22Rv1 (cell line): ENCODE results near the gene CYP26C1.
A peak's percentile ranks its signal among the peaks of the same experiment; 100 is the strongest.

ENCODE experiments used
- H3K27ac ChIP-seq: fragments of 450-650 bp; 2 replicates; pipeline ENCODE4 v1.5.1; 2017
- CTCF ChIP-seq: fragments of 450-650 bp; IDR thresholded peaks from 2 replicates; pipeline ENCODE4 v1.5.1; 2017; ENCODE audit warnings: mild to moderate bottlenecking
- ZFX ChIP-seq: fragments of 450-650 bp; IDR thresholded peaks from 2 replicates; pipeline ENCODE4 v1.6.1; 2017; ENCODE audit warnings: antibody characterized with exemption, borderline replicate concordance

Gene CYP26C1

GRCh38 chr10:93074147-93074596 lies 13.6 kb downstream of the CYP26C1 start:
- TF ChIP-seq CTCF (no peak; the same call in 1 of the 2 replicates), ZFX (no peak)
- H3K27ac ChIP-seq, result no peak overlapping the region

DNA sequence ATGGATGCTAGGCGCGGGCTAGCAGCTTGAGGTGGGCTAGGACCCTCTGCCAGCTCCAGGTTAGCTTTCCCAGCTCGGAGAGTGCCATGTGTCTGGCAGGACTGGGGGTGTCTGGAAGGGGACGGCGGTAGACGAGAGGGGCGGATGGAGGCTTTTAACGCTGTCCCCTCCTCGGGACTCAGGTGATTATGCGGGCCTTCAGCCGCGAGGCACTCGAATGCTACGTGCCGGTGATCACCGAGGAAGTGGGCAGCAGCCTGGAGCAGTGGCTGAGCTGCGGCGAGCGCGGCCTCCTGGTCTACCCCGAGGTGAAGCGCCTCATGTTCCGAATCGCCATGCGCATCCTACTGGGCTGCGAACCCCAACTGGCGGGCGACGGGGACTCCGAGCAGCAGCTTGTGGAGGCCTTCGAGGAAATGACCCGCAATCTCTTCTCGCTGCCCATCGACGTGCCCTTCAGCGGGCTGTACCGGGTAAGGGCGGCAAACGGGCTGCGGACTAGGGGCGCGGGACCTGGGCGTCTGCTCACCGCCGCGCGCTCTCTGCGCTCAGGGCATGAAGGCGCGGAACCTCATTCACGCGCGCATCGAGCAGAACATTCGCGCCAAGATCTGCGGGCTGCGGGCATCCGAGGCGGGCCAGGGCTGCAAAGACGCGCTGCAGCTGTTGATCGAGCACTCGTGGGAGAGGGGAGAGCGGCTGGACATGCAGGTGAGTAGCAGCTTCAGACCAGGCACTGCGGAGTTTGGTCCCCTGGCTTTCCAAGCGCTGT lies 14.2 kb downstream of the CYP26C1 start:
- H3K27ac ChIP-seq, result no peak overlapping the region
- TF ChIP-seq CTCF, result no peak
- TF ChIP-seq ZFX, result no peak

- H3K27ac ChIP-seq, result no peak overlapping the region
- TF ChIP-seq ZFX, result no peak
- TF ChIP-seq CTCF, result no peak
Observed at GRCh38 chr10:93075369-93076221, 15.0 kb downstream of the CYP26C1 start.

DNA sequence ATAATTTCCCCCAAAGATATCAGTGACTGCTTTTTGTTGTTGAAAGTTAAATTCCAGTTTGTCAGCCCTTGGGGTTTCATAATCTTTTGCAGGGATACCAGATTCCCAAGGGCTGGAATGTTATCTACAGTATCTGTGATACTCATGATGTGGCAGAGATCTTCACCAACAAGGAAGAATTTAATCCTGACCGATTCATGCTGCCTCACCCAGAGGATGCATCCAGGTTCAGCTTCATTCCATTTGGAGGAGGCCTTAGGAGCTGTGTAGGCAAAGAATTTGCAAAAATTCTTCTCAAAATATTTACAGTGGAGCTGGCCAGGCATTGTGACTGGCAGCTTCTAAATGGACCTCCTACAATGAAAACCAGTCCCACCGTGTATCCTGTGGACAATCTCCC lies 16.3 kb downstream of the CYP26C1 start:
- no peak overlapping the region for H3K27ac ChIP-seq
- TF ChIP-seq CTCF (no peak), ZFX (no peak)

DNA sequence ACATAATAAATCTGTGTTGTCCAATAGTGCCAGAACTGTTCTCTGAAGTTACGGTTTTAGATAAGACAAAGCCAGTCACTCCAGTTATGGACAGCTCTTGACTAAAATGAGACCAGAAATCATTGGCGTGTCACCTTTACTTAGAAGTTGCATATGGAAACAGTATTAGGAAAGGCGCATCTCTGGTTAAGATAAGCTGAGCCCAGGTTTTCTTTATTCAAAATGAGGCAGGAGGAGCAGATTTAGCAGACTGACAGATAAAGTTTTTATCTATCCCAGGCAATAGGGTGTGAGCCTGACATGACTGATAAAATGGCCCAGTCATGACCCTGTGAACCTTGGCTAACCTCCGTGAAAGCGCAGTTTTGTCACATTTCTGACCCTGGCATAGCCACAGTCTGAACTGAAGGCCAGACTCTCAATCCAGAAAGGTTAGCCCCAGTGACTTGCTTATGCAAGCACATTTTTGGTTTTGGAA lies 17.3 kb downstream of the CYP26C1 start:
- H3K27ac ChIP-seq, result no peak overlapping the region
- no peak for TF ChIP-seq ZFX

- no peak for TF ChIP-seq CTCF
- TF ChIP-seq ZFX, result no peak
- no peak overlapping the region for H3K27ac ChIP-seq
Observed at GRCh38 chr10:93079663-93080349, 19.2 kb downstream of the CYP26C1 start.

DNA sequence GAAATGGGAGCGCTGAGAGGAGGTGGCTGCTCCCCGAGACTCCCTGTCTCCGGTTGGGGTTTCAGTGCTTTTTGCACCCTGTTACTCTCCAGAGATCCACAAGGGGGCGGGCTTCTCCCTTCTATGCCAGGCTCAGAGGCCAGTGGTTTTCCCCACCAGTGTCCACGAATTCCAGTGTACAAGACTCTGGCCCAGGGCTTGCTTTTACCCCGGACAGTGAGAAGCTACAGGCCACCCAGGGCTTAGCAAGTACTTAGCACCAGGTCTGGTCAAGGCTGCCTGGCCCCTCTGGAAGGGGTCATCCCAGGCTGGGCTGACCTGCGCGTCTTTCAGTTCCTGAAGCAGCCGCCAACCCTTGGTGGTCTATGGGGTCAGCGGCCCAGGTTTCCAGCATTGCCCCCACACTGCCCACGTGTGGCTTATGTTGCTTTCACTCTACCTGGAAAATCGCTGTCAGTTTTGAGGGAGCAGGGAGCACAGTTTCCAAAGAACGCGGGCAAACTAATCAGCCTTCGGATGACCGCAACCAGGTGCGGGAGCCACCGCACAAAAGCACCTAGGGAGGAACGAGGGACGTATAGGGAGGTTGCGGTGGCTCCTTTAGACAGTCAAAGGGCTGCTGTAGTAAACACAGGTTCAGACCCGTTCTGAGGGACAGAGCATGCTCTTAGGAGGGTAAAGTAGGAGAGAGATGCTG lies 19.9 kb downstream of the CYP26C1 start:
- TF ChIP-seq ZFX, result no peak
- TF ChIP-seq CTCF, result peak; percentile 91
- H3K27ac ChIP-seq, result no peak overlapping the region
